ENCODE results near the gene MAGI1.

MAGI1 gene

DNA sequence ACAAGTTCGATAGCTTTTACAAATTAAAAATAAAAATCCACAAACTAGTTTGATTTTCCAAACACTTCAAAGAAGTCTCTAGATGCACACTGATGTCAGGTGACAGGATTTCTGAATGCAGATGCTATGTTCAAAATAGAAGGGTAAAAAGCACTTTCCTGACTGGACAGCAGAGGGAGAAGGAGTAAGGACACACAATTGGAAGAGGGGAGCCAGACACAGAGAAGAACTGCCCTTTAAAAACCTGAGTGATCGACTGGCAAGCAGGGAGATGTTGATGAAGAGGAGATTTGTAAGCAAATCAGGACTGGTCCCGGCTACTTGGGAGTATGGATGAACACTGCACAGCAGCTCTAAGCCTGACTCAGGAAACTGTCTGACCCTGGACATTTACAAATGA, 612.8 kb downstream of the MAGI1 start:
- DNase-seq (ENCODE audit: low read depth, low spot score) = no peak

DNA sequence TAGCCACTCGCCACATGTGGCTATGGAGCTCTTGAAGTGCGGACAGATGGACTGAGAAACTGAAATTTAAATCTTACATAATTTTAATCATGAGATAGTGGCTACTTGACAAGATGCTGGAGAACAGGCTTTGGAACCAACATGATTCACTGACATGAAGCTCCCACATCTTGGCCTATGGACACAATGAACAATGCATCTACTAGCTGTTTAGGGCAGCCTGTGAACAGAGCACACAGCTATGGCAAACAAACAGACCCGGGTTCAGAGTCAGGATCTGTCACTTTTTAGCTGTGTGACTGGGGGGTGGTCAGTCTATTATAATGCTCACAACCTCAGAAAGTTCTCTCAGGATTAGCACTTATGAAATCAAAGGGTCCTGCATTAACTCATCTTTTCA, 616.6 kb downstream of the MAGI1 start:
- no peak overlapping the region for H3K4me3 ChIP-seq (ENCODE audit: low read length)
- no peak for DNase-seq (ENCODE audit: low read depth, low spot score)

More for the DNA sequence above, 612.8 kb downstream of the MAGI1 start:
- H3K4me3 ChIP-seq (ENCODE audit: low read length) = no peak overlapping the region

DNA sequence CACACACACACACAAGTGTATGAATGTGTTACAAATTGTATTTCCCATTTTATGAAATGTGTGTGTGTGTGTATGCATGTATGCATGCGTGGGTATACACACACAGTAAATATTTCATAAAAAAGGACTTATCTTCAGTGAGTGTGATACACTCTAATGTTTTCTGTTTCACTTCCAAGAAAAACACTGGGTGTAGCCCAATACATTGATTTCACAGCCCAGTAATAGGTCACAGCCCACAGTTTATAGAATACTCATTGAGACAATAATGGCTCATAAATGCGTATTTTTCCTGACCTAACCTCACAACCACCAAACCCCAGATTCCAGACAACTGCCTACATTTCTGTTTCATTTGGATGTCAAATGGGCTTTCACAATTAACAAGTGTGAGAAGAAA, 619.5 kb downstream of the MAGI1 start:
- no peak overlapping the region for H3K4me3 ChIP-seq (ENCODE audit: low read length)
- DNase-seq (ENCODE audit: low read depth, low spot score) = no peak

DNA sequence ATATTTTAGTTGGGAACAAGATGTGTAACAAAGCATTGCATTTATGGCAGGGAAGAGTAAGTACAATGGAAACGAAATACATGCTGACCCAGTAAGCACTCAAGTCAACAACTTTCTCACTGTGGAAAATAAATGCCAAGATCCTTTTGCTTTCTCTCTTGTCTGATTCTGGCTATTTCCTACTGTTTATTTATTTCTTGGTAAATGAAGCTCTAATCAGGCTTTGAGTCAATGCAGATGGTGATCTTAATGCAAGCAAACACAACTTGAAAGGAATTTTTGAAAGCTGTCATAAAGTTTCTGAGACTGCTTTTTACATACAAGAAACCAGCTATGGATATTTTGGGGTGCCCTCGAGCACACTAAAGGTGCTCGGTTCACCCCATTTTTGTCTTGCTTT, 624.8 kb downstream of the MAGI1 start:
- no peak overlapping the region for H3K4me3 ChIP-seq (ENCODE audit: low read length)
- DNase-seq (ENCODE audit: low read depth, low spot score) = no peak

DNA sequence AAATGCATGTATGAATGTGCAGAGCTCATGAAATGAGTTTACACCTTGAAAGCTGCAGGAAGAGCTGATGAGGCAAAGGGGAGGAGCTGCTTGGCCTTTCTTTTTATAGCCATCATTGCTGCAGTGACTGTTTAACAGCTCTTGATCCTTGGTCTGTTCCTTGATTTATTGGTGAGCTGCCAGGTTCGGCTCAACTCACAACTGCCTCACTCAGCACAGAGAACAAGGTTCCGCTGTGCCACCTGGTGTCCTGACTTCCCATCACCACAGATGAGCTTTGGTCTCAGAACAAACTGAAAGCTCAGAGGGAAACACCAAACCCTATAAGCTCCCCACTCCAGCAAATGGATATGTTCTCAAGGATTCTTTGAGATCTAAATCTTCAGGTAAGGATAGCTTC, 626.1 kb downstream of the MAGI1 start:
- DNase-seq (ENCODE audit: low read depth, low spot score) = peak; percentile 3
- H3K4me3 ChIP-seq (ENCODE audit: low read length) = no peak overlapping the region

DNA sequence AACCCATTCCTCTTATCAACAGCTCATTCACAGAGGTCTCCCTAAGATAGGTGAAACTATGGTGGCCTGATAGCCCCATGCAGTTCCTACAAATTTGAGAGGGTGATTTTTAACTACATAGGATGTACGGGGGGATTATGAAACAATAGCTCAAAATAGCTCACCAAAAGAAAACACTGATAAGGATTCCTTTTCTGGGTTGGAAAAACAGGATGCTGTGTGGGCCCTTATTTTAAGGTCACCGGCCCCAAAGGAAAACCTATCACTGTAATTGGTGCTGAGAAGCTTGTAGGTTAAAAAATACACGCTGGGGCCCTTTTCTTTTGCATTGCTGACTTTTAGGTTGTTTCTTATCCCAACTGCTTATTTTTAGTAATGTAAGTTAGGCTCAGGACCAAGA, 627.4 kb downstream of the MAGI1 start:
- H3K4me3 ChIP-seq (ENCODE audit: low read length) = no peak overlapping the region
- no peak for DNase-seq (ENCODE audit: low read depth, low spot score)

DNA sequence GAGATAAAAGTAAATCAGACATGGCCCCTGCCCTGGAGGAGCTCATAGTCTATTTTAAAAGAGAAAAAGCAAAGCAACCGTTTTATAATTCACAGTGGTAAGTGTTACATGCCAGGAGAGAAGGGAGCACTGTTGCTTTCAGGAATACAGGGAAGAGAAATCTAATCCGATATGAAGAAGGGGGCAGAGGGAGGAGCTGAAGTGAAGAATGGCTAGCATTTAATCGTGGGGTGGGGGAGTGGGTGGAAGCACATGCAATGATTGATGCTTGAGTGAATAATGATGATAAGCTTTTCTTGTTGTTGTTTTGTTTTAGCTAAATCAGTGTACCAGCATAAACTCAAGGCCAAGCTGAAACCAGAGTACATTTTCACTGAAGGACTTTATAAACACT, 629.5 kb downstream of the MAGI1 start:
- DNase-seq (ENCODE audit: low read depth, low spot score) = no peak
- H3K4me3 ChIP-seq (ENCODE audit: low read length) = no peak overlapping the region

GRCh38 chr3:65408531-65409175, 630.1 kb downstream of the MAGI1 start:
- no peak overlapping the region for H3K4me3 ChIP-seq (ENCODE audit: low read length)
- no peak for DNase-seq (ENCODE audit: low read depth, low spot score)

GRCh38 chr3:65406470-65406869, 632.2 kb downstream of the MAGI1 start:
- DNase-seq (ENCODE audit: low read depth, low spot score) = no peak
- no peak overlapping the region for H3K4me3 ChIP-seq (ENCODE audit: low read length)

DNA sequence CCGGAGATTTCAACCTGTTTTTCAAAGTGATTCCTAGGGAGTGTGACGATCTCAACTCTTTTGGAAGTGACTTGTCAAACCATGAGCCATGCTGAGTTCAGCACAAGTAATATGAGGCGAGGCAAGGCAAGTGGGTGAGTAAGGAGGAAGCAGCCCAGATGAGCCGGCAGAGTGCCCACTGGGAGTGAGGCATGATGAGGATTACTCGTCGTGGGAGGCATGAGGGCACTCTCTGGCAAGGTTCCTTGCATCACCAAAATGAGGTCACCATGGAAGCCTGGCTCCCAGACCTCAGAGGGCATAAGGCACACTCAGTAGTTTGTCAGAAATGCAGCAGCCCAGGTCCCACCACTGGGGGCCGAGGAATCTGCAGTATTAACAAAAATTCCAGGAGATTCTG, 636.1 kb downstream of the MAGI1 start:
- H3K4me3 ChIP-seq (ENCODE audit: low read length) = no peak overlapping the region
- no peak for DNase-seq (ENCODE audit: low read depth, low spot score)

DNA sequence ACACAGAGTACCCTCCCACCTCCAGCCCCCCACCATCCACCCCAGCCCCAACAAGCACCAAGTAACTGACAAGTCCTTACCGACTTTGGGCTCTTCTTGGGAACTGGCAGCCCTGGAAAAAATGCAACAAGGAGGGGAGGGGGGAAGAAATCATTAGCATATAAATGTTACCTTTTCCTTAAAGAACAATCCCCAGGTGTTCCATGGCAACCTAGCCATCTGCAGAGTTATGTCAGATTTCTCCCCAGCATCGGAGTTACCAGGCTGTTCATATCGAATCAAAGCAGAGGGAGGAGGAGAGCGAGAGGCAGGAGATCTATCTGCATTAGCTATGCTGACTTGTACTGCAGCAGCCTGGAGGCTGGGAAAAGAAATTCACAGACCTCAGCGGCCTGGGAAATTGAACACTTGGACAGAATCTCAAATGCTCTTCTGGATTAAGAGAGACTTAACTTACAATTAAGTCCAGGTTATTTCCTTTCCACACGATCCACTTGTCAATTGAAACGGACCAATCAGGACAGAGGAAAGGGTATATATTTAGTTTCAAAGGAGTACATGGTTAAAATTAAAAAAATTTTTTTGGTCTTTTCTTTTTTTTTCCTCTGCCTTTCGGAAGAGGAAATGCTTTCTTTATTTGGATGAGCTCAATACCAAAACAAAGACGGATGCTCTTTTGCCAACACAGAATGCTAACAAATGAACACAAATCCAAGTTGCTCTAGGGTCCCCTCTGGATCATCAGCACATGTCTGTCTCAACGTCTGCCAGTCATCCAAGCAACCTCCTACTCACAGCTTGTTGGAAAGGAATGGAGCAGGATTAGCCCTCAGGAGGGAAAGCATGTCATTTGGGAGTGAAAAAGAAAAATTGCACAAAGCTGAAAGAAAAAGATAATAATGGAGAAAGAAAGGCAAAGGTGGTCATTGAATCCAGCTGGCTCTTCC, 637.1 kb downstream of the MAGI1 start:
- no peak overlapping the region for H3K4me3 ChIP-seq (ENCODE audit: low read length)
- DNase-seq (ENCODE audit: low read depth, low spot score) = no peak

GRCh38 chr3:65400899-65401298, 637.8 kb downstream of the MAGI1 start:
- DNase-seq (ENCODE audit: low read depth, low spot score) = no peak
- no peak overlapping the region for H3K4me3 ChIP-seq (ENCODE audit: low read length)

DNA sequence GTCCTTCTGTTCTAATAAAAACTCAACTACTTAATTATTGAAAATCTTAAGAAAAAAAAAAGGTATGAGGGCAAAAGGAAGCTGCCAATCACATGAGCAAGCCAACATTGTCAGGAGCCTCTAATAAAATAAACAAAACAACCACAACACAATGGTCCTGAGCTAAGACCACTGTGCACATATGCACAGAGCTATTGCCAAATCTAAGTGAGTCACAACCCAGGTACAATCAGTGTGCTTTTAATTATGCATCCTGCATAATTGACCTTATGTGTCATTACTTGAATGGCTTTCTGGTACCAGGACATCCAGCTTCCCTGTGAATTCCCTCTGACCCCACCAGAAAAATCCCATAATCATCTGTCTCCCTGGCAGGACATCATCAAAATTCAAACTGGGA, 639.8 kb downstream of the MAGI1 start:
- no peak overlapping the region for H3K4me3 ChIP-seq (ENCODE audit: low read length)
- DNase-seq (ENCODE audit: low read depth, low spot score) = no peak

DNA sequence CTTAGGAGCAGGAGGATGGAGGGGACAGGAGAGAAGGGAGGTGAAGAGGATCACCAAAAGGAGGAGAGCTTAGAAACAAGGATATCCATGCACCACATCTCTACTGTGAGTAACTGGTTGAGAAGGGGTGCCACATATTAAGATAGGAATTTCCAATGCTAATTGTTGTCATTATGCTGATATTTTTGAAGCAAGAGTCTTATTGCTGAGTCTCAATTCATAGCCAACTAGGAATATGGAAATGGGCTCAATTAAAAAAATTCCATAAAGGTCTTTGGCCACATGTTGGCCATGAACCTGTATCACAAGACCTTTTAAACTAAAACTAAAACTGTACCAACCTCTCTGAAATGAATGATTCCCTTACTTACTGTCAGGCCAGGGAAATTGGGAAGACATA, 642.6 kb downstream of the MAGI1 start:
- no peak for DNase-seq (ENCODE audit: low read depth, low spot score)
- H3K4me3 ChIP-seq (ENCODE audit: low read length) = no peak overlapping the region

DNA sequence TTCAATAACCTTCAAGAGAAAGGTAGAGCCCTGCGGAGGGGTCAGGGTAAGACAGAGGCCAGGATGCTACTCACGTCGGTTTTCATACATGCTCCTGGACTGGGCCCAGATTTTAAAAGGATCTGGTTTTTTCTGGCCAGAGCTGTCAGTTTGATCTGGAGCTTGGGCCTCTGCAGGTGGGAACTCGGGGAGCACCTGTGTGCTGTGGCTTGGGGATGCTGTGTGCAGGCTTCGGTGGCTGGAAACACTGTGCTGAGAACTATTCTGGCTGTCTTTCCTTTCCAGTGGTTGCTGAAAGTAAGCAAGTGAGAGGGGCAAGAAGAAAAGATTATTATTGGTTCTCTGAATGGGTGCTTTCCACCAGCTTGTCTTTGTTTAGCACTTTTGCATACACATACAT, 647.6 kb downstream of the MAGI1 start:
- no peak overlapping the region for H3K4me3 ChIP-seq (ENCODE audit: low read length)
- no peak for DNase-seq (ENCODE audit: low read depth, low spot score)

- no peak for DNase-seq (ENCODE audit: low read depth, low spot score)
- no peak overlapping the region for H3K4me3 ChIP-seq (ENCODE audit: low read length)
Observed at GRCh38 chr3:65385805-65386204, 652.9 kb downstream of the MAGI1 start.

DNA sequence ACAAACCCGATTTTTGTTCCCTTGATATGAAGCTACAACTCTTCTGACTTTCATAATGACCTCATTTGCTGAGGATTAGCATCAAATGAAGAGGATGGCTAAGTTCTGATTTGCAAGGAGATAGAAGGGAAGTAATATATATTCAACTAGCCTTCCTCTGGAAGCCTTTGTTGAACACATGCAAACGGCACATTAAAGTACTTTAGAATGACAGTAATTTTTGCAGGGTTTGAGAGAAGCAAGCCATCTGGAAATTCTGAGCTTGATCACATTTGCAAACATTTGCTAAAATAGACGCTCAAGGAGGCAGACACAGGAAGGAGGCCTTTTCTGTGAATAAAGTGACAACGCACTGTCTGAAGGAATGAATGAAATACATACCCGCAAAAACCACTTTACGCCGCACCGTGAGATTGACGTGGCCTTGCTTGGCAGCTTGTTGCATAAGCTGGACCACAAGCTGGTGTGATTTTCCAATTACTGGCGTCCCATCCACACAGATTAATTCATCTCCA, 657.2 kb downstream of the MAGI1 start:
- no peak for DNase-seq (ENCODE audit: low read depth, low spot score)

DNA sequence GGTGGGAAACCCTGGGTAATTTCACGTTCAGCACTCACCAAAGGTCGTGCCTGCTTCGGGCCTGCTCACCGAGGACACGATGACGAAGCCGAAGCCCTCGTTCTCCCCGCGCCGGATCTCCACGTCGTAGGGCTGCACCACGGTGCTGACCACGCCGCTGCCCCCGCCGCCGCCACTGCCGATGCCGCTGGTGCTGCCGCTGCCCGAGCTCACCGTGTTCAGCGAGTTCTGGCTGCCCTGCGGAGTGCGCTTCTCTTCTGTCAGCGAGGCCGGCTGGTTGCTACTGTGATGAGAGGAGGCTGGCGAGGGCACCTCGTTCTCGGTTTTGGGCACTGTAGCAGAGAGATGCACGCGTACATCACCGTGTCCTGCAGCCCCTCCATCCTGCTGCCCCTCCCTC, 659.5 kb downstream of the MAGI1 start:
- no peak for DNase-seq (ENCODE audit: low read depth, low spot score)
- H3K4me3 ChIP-seq (ENCODE audit: low read length) = no peak overlapping the region

More for the DNA sequence above, 657.2 kb downstream of the MAGI1 start:
- no peak overlapping the region for H3K4me3 ChIP-seq (ENCODE audit: low read length)

GRCh38 chr3:65377637-65378036, 661.1 kb downstream of the MAGI1 start:
- no peak overlapping the region for H3K4me3 ChIP-seq (ENCODE audit: low read length)
- DNase-seq (ENCODE audit: low read depth, low spot score) = no peak

GRCh38 chr3:65376426-65376825, 662.3 kb downstream of the MAGI1 start:
- no peak overlapping the region for H3K4me3 ChIP-seq (ENCODE audit: low read length)
- no peak for DNase-seq (ENCODE audit: low read depth, low spot score)

Data from Jurkat, Clone E6-1 (cell line).